ENCODE results near the gene VARS2.
A peak's percentile ranks its signal among the peaks of the same experiment; 100 is the strongest.

VARS2 gene

DNA sequence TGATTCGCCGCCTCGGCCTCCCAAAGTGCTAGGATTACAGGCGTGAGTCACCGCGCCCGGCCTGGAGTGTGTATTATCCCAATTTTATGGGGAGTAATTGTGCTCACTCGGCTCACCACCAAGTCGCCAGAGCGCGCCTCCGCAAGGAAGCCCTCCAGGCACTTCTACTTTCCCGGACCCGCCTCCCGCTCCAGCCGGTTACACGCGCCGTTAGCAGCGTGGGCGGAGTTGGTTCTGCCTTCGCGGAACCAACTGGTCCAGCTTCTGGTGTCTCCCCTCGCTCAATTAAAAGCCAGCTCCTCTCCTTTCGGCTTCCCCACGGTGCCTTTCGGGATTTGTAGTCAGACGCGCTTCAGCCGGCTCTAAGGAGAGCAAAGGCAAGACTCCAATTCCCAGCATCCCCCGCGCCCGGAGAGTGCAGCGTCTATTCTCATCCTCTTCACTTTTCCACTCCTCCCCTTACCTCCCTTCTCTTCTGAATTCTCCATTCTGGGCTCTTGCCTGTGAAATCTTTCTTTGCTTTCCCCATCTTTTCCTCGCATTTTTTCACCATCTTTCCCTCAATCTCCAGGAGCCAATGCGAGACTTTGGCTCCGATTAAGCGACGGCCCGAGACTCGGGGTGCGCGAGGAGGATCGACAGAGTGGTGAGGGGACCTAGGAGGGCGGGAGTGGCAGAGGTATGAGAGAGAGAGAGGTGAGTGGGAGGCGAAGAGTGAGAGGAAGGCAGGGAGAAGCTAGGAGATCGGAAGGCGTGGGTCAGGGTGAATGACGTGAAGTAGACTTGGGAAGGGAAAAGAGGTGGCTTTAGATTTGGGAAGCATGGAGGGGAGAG, 6.1 kb upstream of the VARS2 start, which contains the start of gene GTF2H4 (continued):
- TF ChIP-seq PBX3 (CRISPR knock-in tag; IDR thresholded peaks at IDR 0.05): no peak
- no peak for TF ChIP-seq ZNF140 (tag by site-specific recombination; IDR thresholded peaks at IDR 0.05)
- TF ChIP-seq, protein P1, sequence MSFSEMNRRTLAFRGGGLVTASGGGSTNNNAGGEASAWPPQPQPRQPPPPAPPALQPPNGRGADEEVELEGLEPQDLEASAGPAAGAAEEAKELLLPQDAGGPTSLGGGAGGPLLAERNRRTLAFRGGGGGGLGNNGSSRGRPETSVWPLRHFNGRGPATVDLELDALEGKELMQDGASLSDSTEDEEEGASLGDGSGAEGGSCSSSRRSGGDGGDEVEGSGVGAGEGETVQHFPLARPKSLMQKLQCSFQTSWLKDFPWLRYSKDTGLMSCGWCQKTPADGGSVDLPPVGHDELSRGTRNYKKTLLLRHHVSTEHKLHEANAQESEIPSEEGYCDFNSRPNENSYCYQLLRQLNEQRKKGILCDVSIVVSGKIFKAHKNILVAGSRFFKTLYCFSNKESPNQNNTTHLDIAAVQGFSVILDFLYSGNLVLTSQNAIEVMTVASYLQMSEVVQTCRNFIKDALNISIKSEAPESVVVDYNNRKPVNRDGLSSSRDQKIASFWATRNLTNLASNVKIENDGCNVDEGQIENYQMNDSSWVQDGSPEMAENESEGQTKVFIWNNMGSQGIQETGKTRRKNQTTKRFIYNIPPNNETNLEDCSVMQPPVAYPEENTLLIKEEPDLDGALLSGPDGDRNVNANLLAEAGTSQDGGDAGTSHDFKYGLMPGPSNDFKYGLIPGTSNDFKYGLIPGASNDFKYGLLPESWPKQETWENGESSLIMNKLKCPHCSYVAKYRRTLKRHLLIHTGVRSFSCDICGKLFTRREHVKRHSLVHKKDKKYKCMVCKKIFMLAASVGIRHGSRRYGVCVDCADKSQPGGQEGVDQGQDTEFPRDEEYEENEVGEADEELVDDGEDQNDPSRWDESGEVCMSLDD (tag by site-specific recombination; IDR thresholded peaks at IDR 0.05): peak; percentile 93
- no peak for TF ChIP-seq ZNF544 (tag by site-specific recombination; IDR thresholded peaks at IDR 0.05)
- TF ChIP-seq ZNF239 (tag by site-specific recombination; IDR thresholded peaks at IDR 0.05): no peak; the same call in 1 of the 2 replicates
- TF ChIP-seq ZNF692 (tag by site-specific recombination; IDR thresholded peaks at IDR 0.05): peak; percentile 86
- TF ChIP-seq REST (tag by site-specific recombination; IDR thresholded peaks at IDR 0.05): peak; percentile 56
- peak; percentile 99; the same call in 1 of the 2 replicates for TF ChIP-seq KLF16 (tag by site-specific recombination; IDR thresholded peaks at IDR 0.05)
- peak; percentile 96 for TF ChIP-seq ZNF10 (tag by site-specific recombination; IDR thresholded peaks at IDR 0.05)
- TF ChIP-seq ZNF169 (tag by site-specific recombination; IDR thresholded peaks at IDR 0.05): no peak
- no peak for TF ChIP-seq TCF7L2 (IDR thresholded peaks at IDR 0.05; ENCODE audit: borderline replicate concordance, low read depth, low read length)
- TF ChIP-seq, protein P2, sequence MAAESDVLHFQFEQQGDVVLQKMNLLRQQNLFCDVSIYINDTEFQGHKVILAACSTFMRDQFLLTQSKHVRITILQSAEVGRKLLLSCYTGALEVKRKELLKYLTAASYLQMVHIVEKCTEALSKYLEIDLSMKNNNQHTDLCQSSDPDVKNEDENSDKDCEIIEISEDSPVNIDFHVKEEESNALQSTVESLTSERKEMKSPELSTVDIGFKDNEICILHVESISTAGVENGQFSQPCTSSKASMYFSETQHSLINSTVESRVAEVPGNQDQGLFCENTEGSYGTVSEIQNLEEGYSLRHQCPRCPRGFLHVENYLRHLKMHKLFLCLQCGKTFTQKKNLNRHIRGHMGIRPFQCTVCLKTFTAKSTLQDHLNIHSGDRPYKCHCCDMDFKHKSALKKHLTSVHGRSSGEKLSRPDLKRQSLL (tag by site-specific recombination; IDR thresholded peaks at IDR 0.05): peak; percentile 68
- TF ChIP-seq ZNF792 (tag by site-specific recombination; IDR thresholded peaks at IDR 0.05): no peak
- peak; percentile 92 for TF ChIP-seq ZSCAN5A (tag by site-specific recombination; IDR thresholded peaks at IDR 0.05)
- TF ChIP-seq ZNF23 (tag by site-specific recombination; IDR thresholded peaks at IDR 0.05; ENCODE audit: borderline replicate concordance): no peak
- no peak for TF ChIP-seq ZNF837 (tag by site-specific recombination; IDR thresholded peaks at IDR 0.05)
- peak; percentile 90 for TF ChIP-seq WT1 (tag by site-specific recombination; IDR thresholded peaks at IDR 0.05)
- TF ChIP-seq ZNF112 (tag by site-specific recombination; IDR thresholded peaks at IDR 0.05): no peak
- no peak for TF ChIP-seq ZNF776 (tag by site-specific recombination; IDR thresholded peaks at IDR 0.05; ENCODE audit: borderline replicate concordance)
- peak; percentile 96 for TF ChIP-seq KLF7 (tag by site-specific recombination; IDR thresholded peaks at IDR 0.05; ENCODE audit: borderline replicate concordance)
- TF ChIP-seq BCL11A (tag by site-specific recombination; IDR thresholded peaks at IDR 0.05; ENCODE audit: low read depth): peak; percentile 95
- no peak; the same call in 1 of the 2 replicates for TF ChIP-seq GLI2 (tag by site-specific recombination; IDR thresholded peaks at IDR 0.05; ENCODE audit: borderline replicate concordance, low read depth)
- peak; percentile 87 for TF ChIP-seq SP2 (tag by site-specific recombination; IDR thresholded peaks at IDR 0.05)
- no peak for TF ChIP-seq ZNF555 (tag by site-specific recombination; conservative IDR thresholded peaks at IDR 0.05)
- peak; percentile 96 for TF ChIP-seq ZNF394 (tag by site-specific recombination; IDR thresholded peaks at IDR 0.05; ENCODE audit: borderline replicate concordance)
- TF ChIP-seq ZSCAN18 (tag by site-specific recombination; IDR thresholded peaks at IDR 0.05): peak; percentile 85
